ENCODE measurements around the gene DRC1.

DRC1 gene

GRCh38 chr2:26480566-26481423 is 79.1 kb downstream of the DRC1 start:
- DNase-seq: no peak

GRCh38 chr2:26481706-26482105 is 80.0 kb downstream of the DRC1 start:
- DNase-seq: no peak

GRCh38 chr2:26482211-26483026 is 80.7 kb downstream of the DRC1 start:
- no peak for DNase-seq

- DNase-seq: no peak
Observed at GRCh38 chr2:26483027-26483326, 81.3 kb downstream of the DRC1 start.

GRCh38 chr2:26483516-26483915 is 81.8 kb downstream of the DRC1 start:
- no peak for DNase-seq

- DNase-seq: no peak
Observed at GRCh38 chr2:26483957-26484565, 82.3 kb downstream of the DRC1 start.

GRCh38 chr2:26484579-26484978 is 82.9 kb downstream of the DRC1 start:
- no peak for DNase-seq

- DNase-seq: no peak
Observed at GRCh38 chr2:26485099-26485498, 83.4 kb downstream of the DRC1 start.

- DNase-seq: no peak
Observed at GRCh38 chr2:26485725-26486418, 84.2 kb downstream of the DRC1 start.

GRCh38 chr2:26486789-26487188 is 85.1 kb downstream of the DRC1 start:
- no peak for DNase-seq

GRCh38 chr2:26487192-26487591 is 85.5 kb downstream of the DRC1 start:
- DNase-seq: no peak

GRCh38 chr2:26488463-26489212 is 86.9 kb downstream of the DRC1 start:
- DNase-seq: no peak

- DNase-seq: no peak
Observed at GRCh38 chr2:26489213-26489850, 87.6 kb downstream of the DRC1 start.

- no peak for DNase-seq
Observed at GRCh38 chr2:26491563-26492167, 89.9 kb downstream of the DRC1 start.

GRCh38 chr2:26492749-26493515 is 91.2 kb downstream of the DRC1 start:
- DNase-seq: no peak

- no peak for DNase-seq
Observed at GRCh38 chr2:26493566-26493965, 91.8 kb downstream of the DRC1 start.

- no peak for DNase-seq
Observed at GRCh38 chr2:26494199-26494598, 92.5 kb downstream of the DRC1 start.

GRCh38 chr2:26494891-26495290 is 93.2 kb downstream of the DRC1 start:
- DNase-seq: no peak

GRCh38 chr2:26495705-26496297 is 94.1 kb downstream of the DRC1 start:
- no peak for DNase-seq

GRCh38 chr2:26500406-26500805 is 98.7 kb downstream of the DRC1 start:
- no peak for DNase-seq

Measured in NCI-H510A (cell line).